Effector memory CD4-positive, alpha-beta T cell (primary cell): ENCODE measurements around the gene PDE4DIP.
"Not testable (repeated sequence)": the region's sequence is repeated elsewhere in the genome, so short reads cannot be mapped to it uniquely, and the experiment has no call there.

Experiments used
- DNase-seq, 3 donors: peaks; one replicate each; pipeline ENCODE4 v3.0.0-alpha.2; 2020
- H3K27ac ChIP-seq: 2 replicates; pipeline ENCODE4 v1.7.0; 2013; ENCODE audit warnings: mild to moderate bottlenecking, low read length, moderate library complexity; ENCODE audit not compliant: insufficient read depth, poor library complexity, severe bottlenecking
- H3K27me3 ChIP-seq: replicated peaks from 2 replicates; pipeline ENCODE4 v1.7.0; 2013; ENCODE audit warnings: mild to moderate bottlenecking, low read length; ENCODE audit not compliant: insufficient read depth, control insufficient read depth, poor library complexity, severe bottlenecking
- H3K36me3 ChIP-seq: 2 replicates; pipeline ENCODE4 v1.7.0; 2013; ENCODE audit warnings: mild to moderate bottlenecking, low read length, moderate library complexity; ENCODE audit not compliant: control insufficient read depth, insufficient read depth
- H3K4me1 ChIP-seq: 2 replicates; pipeline ENCODE4 v1.7.0; 2013; ENCODE audit warnings: low read length, mild to moderate bottlenecking; ENCODE audit not compliant: control insufficient read depth, insufficient read depth, poor library complexity, severe bottlenecking
- H3K4me3 ChIP-seq: 2 replicates; pipeline ENCODE4 v1.7.0; 2013; ENCODE audit warnings: low read length, low read depth, mild to moderate bottlenecking; ENCODE audit not compliant: insufficient read depth, poor library complexity, severe bottlenecking
- H3K9me3 ChIP-seq: 2 replicates; pipeline ENCODE4 v1.7.0; 2013; ENCODE audit warnings: mild to moderate bottlenecking, low read length, moderate library complexity; ENCODE audit not compliant: control insufficient read depth

PDE4DIP gene

GRCh38 chr1:148890075-148890568, 45.9 kb downstream of the PDE4DIP start:
- not testable (repeated sequence) for H3K4me3 ChIP-seq, H3K27ac ChIP-seq, DNase-seq, H3K9me3 ChIP-seq, H3K4me1 ChIP-seq, H3K36me3 ChIP-seq, H3K27me3 ChIP-seq

- H3K4me1 ChIP-seq, H3K9me3 ChIP-seq, H3K27ac ChIP-seq, H3K4me3 ChIP-seq, H3K27me3 ChIP-seq, H3K36me3 ChIP-seq, DNase-seq: not testable (repeated sequence)
Observed at GRCh38 chr1:148894360-148895352, 50.4 kb downstream of the PDE4DIP start.

GRCh38 chr1:148900026-148900425, 55.8 kb downstream of the PDE4DIP start:
- not testable (repeated sequence) for H3K9me3 ChIP-seq, H3K36me3 ChIP-seq, H3K4me1 ChIP-seq, H3K27me3 ChIP-seq, DNase-seq, H3K27ac ChIP-seq, H3K4me3 ChIP-seq

GRCh38 chr1:148900691-148901090, 56.5 kb downstream of the PDE4DIP start:
- H3K36me3 ChIP-seq, H3K27ac ChIP-seq, DNase-seq, H3K27me3 ChIP-seq, H3K4me1 ChIP-seq, H3K4me3 ChIP-seq, H3K9me3 ChIP-seq: not testable (repeated sequence)

- not testable (repeated sequence) for DNase-seq, H3K4me1 ChIP-seq, H3K27me3 ChIP-seq, H3K36me3 ChIP-seq, H3K9me3 ChIP-seq, H3K4me3 ChIP-seq, H3K27ac ChIP-seq
Observed at GRCh38 chr1:148901150-148901952, 57.1 kb downstream of the PDE4DIP start.

- H3K4me1 ChIP-seq, H3K27me3 ChIP-seq, DNase-seq, H3K9me3 ChIP-seq, H3K36me3 ChIP-seq, H3K4me3 ChIP-seq, H3K27ac ChIP-seq: not testable (repeated sequence)
Observed at GRCh38 chr1:148901953-148902341, 57.7 kb downstream of the PDE4DIP start.

- H3K4me3 ChIP-seq, H3K27me3 ChIP-seq, DNase-seq, H3K4me1 ChIP-seq, H3K9me3 ChIP-seq, H3K36me3 ChIP-seq, H3K27ac ChIP-seq: not testable (repeated sequence)
Observed at GRCh38 chr1:148909219-148909826, 65.1 kb downstream of the PDE4DIP start.

GRCh38 chr1:148911303-148911928, 67.2 kb downstream of the PDE4DIP start:
- H3K9me3 ChIP-seq, H3K4me3 ChIP-seq, DNase-seq, H3K27ac ChIP-seq, H3K36me3 ChIP-seq, H3K4me1 ChIP-seq, H3K27me3 ChIP-seq: not testable (repeated sequence)

- not testable (repeated sequence) for H3K4me1 ChIP-seq, H3K27ac ChIP-seq, H3K27me3 ChIP-seq, H3K4me3 ChIP-seq, H3K36me3 ChIP-seq, H3K9me3 ChIP-seq, DNase-seq
Observed at GRCh38 chr1:148916222-148916621, 72.0 kb downstream of the PDE4DIP start.
